ENCODE results near the gene TBCE. TPM values are rescaled to one million over a fixed set of nuclear protein-coding genes. Genes with fewer than 3 reads are reported as not detected.
"Not testable (repeated sequence)": the region's sequence is repeated elsewhere in the genome, so short reads cannot be mapped to it uniquely, and the experiment has no call there.

The TBCE gene
- total and polyA plus RNA-seq, 5 donors from 2014 or later = 13.9 to 21.4 (median 19.7) TPM

GRCh38 chr1:235465066-235465465, 97.8 kb downstream of the TBCE start:
- H3K27ac Mint-ChIP-seq = no peak overlapping the region
- no peaks in the 10 kb centered on the region for H3K27me3 Mint-ChIP-seq
- DNase-seq (no peak), ATAC-seq (ENCODE audit: low read depth in 2 of 2) (no peak)
- Histone ChIP-seq H3K36me3 (ENCODE audit: control insufficient read depth, insufficient read depth, low read length) (no peaks in the 10 kb centered on the region), H3K27ac (ENCODE audit: insufficient read depth, low read length, poor library complexity, severe bottlenecking) (no peak overlapping the region), H3K4me3 (ENCODE audit: low read depth, low read length) (no peak overlapping the region), H3K4me1 (ENCODE audit: control insufficient read depth, insufficient read depth, low read length, poor library complexity, severe bottlenecking) (no peaks in the 10 kb centered on the region), H3K9me3 (ENCODE audit: control insufficient read depth in 2 of 2, low read length in 2 of 2) (no peaks in the 10 kb centered on the region), H3K27me3 (ENCODE audit: control insufficient read depth, insufficient read depth, low read length) (no peaks in the 10 kb centered on the region)
- no peaks in the 10 kb centered on the region for H3K9me3 Mint-ChIP-seq
- H3K4me1 Mint-ChIP-seq = peaks cover 8 to 16% (median 14%) of the 10 kb centered on the region in 4 donors
- no peak overlapping the region for H3K4me3 Mint-ChIP-seq
- H3K36me3 Mint-ChIP-seq = peaks cover 10% of the 10 kb centered on the region

DNA sequence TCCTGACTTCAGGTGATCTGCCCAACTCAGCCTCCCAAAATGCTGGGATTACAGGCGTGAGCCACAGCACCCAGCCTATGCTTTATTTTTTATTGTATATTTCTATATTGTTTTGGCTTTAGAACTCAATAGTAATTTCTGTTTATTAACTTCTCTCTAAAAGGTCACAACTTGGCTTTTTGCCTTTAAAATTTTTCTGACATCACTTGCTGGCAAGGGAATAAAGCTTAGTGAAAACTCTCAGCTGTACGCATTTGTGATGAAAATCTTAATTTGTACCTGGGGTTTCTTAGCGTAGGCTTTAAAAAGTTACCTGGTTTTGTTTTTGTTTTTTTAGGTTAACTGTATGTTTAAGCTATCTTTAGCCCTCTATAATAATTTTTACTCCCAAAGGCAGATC, 100.8 kb downstream of the TBCE start:
- no peak overlapping the region for H3K4me3 ChIP-seq (ENCODE audit: low read depth, low read length)
- H3K27ac Mint-ChIP-seq = peak overlapping the region in 1 of 3 donors; percentile 71
- H3K9me3 ChIP-seq (ENCODE audit: control insufficient read depth in 2 of 2, low read length in 2 of 2) = no peaks in the 10 kb centered on the region
- no peaks in the 10 kb centered on the region for H3K9me3 Mint-ChIP-seq
- no peaks in the 10 kb centered on the region for H3K4me1 ChIP-seq (ENCODE audit: control insufficient read depth, insufficient read depth, low read length, poor library complexity, severe bottlenecking)
- no peaks in the 10 kb centered on the region for H3K36me3 ChIP-seq (ENCODE audit: control insufficient read depth, insufficient read depth, low read length)
- peaks cover 20% of the 10 kb centered on the region for H3K36me3 Mint-ChIP-seq
- peaks cover 0 to 4% (median 1%) of the 10 kb centered on the region in 4 donors for H3K4me1 Mint-ChIP-seq
- ATAC-seq (ENCODE audit: low read depth in 2 of 2) (no peak), DNase-seq (no peak)
- H3K4me3 Mint-ChIP-seq = no peak overlapping the region
- H3K27me3 ChIP-seq (ENCODE audit: control insufficient read depth, insufficient read depth, low read length) = no peaks in the 10 kb centered on the region
- H3K27ac ChIP-seq (ENCODE audit: insufficient read depth, low read length, poor library complexity, severe bottlenecking) = no peak overlapping the region
- no peaks in the 10 kb centered on the region for H3K27me3 Mint-ChIP-seq

DNA sequence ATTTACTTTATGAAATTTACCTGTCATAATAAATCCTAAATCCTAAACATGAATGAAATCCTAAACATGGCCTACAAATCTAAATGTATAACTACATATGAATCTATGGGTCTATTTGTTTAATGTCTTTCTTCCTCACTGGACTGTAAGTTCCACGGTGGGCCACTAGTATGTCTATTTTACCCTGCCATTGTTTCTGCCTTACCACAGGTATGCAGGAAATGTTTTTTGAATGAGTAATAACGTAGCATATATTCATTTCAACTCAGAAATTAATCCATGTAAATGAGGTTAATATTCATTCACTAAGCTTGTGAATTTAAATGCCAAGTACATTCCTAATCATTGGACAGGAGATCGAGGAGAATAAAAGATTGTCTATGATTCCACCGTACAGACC, 101.7 kb downstream of the TBCE start:
- Histone ChIP-seq H3K4me3 (ENCODE audit: low read depth, low read length) (no peak overlapping the region), H3K9me3 (ENCODE audit: control insufficient read depth in 2 of 2, low read length in 2 of 2) (no peaks in the 10 kb centered on the region), H3K4me1 (ENCODE audit: control insufficient read depth, insufficient read depth, low read length, poor library complexity, severe bottlenecking) (no peaks in the 10 kb centered on the region), H3K27me3 (ENCODE audit: control insufficient read depth, insufficient read depth, low read length) (no peaks in the 10 kb centered on the region), H3K27ac (ENCODE audit: insufficient read depth, low read length, poor library complexity, severe bottlenecking) (no peak overlapping the region), H3K36me3 (ENCODE audit: control insufficient read depth, insufficient read depth, low read length) (no peaks in the 10 kb centered on the region)
- Mint-ChIP-seq H3K4me3 (no peak overlapping the region), H3K4me1 (peaks cover 0 to 4% (median 1%) of the 10 kb centered on the region in 4 donors), H3K27me3 (no peaks in the 10 kb centered on the region), H3K36me3 (peaks cover 20% of the 10 kb centered on the region), H3K9me3 (no peaks in the 10 kb centered on the region), H3K27ac (no peak overlapping the region)
- DNase-seq (no peak), ATAC-seq (ENCODE audit: low read depth in 2 of 2) (no peak)

DNA sequence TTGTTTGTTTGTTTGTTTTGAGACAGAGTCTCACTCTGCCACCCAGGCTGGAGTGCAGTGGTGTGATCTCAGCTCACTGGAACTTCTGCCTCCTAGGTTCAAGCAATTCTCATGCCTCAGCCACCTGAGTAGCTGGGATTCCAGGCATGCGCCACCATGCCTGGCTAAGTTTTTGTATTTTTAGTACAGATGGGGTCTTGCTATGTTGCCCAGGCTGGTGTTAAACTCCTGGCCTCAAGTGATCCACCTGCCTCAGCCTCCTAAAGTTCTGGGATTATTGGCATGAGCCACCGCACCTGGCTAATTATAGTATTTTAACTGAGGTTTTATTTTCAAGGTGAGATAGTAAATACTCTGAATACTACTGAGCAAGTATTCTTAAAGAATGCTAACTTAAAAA, 102.7 kb downstream of the TBCE start:
- DNase-seq; H3K4me3 ChIP-seq (ENCODE audit: low read depth, low read length): not testable (repeated sequence)

GRCh38 chr1:235470741-235471439, 103.7 kb downstream of the TBCE start:
- Mint-ChIP-seq H3K36me3 (peaks cover 12% of the 10 kb centered on the region), H3K4me3 (no peak overlapping the region), H3K27me3 (no peaks in the 10 kb centered on the region), H3K4me1 (peaks cover 0 to 4% (median 1%) of the 10 kb centered on the region in 4 donors), H3K9me3 (no peaks in the 10 kb centered on the region), H3K27ac (no peak overlapping the region)
- DNase-seq (no peak), ATAC-seq (ENCODE audit: low read depth in 2 of 2) (no peak)
- no peaks in the 10 kb centered on the region for H3K9me3 ChIP-seq (ENCODE audit: control insufficient read depth in 2 of 2, low read length in 2 of 2)
- H3K27ac ChIP-seq (ENCODE audit: insufficient read depth, low read length, poor library complexity, severe bottlenecking) = no peak overlapping the region
- H3K36me3 ChIP-seq (ENCODE audit: control insufficient read depth, insufficient read depth, low read length) = no peaks in the 10 kb centered on the region
- no peaks in the 10 kb centered on the region for H3K27me3 ChIP-seq (ENCODE audit: control insufficient read depth, insufficient read depth, low read length)
- no peaks in the 10 kb centered on the region for H3K4me1 ChIP-seq (ENCODE audit: control insufficient read depth, insufficient read depth, low read length, poor library complexity, severe bottlenecking)
- H3K4me3 ChIP-seq (ENCODE audit: low read depth, low read length) = no peak overlapping the region

More for the DNA sequence above, 102.7 kb downstream of the TBCE start:
- not testable (repeated sequence) for H3K4me3 Mint-ChIP-seq; H3K4me1 ChIP-seq (ENCODE audit: control insufficient read depth, insufficient read depth, low read length, poor library complexity, severe bottlenecking); H3K36me3 ChIP-seq (ENCODE audit: control insufficient read depth, insufficient read depth, low read length); H3K27ac ChIP-seq (ENCODE audit: insufficient read depth, low read length, poor library complexity, severe bottlenecking); ATAC-seq (ENCODE audit: low read depth in 2 of 2); H3K27me3 Mint-ChIP-seq; H3K9me3 ChIP-seq (ENCODE audit: control insufficient read depth in 2 of 2, low read length in 2 of 2); H3K4me1 Mint-ChIP-seq; H3K9me3 Mint-ChIP-seq; H3K27me3 ChIP-seq (ENCODE audit: control insufficient read depth, insufficient read depth, low read length); H3K27ac Mint-ChIP-seq
- H3K36me3 Mint-ChIP-seq = peaks cover 16% of the 10 kb centered on the region

- peaks cover 0 to 4% (median 1%) of the 10 kb centered on the region in 4 donors for H3K4me1 Mint-ChIP-seq
- no peaks in the 10 kb centered on the region for H3K4me1 ChIP-seq (ENCODE audit: control insufficient read depth, insufficient read depth, low read length, poor library complexity, severe bottlenecking)
- H3K9me3 Mint-ChIP-seq = no peaks in the 10 kb centered on the region
- H3K27me3 Mint-ChIP-seq = no peaks in the 10 kb centered on the region
- H3K4me3 Mint-ChIP-seq = no peak overlapping the region
- DNase-seq (no peak), ATAC-seq (ENCODE audit: low read depth in 2 of 2) (no peak)
- peaks cover 16% of the 10 kb centered on the region for H3K36me3 Mint-ChIP-seq
- H3K36me3 ChIP-seq (ENCODE audit: control insufficient read depth, insufficient read depth, low read length) = peaks cover under 1% of the 10 kb centered on the region
- no peaks in the 10 kb centered on the region for H3K9me3 ChIP-seq (ENCODE audit: control insufficient read depth in 2 of 2, low read length in 2 of 2)
- H3K27ac ChIP-seq (ENCODE audit: insufficient read depth, low read length, poor library complexity, severe bottlenecking) = no peak overlapping the region
- H3K4me3 ChIP-seq (ENCODE audit: low read depth, low read length) = no peak overlapping the region
- H3K27ac Mint-ChIP-seq = no peak overlapping the region
- H3K27me3 ChIP-seq (ENCODE audit: control insufficient read depth, insufficient read depth, low read length) = no peaks in the 10 kb centered on the region
These were observed 106.6 kb downstream of the TBCE start for GRCh38 chr1:235473806-235474205.

DNA sequence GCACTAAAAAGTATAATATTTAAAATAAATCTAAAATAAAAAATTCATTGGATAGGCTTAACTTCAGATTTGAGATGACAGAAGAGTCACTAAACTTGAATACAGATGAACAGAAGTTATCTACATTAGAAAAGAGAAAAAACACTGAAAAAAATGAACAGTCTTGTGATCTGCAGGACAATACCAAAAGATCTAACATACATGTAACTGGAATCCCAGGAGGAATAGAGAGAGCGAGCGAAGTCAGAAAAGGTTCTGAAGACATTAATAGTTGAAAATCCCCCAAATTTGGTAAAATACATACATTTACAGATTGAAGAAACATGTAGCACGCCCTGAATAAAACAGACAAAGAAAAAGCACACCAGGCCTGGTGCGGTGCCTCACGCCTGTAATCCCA, 115.9 kb downstream of the TBCE start:
- Mint-ChIP-seq H3K27me3 (no peaks in the 10 kb centered on the region), H3K4me3 (no peak overlapping the region), H3K27ac (no peak overlapping the region), H3K4me1 (peaks cover 0 to 2% (median 0%) of the 10 kb centered on the region in 4 donors), H3K36me3 (peaks cover 33% of the 10 kb centered on the region), H3K9me3 (peaks cover 0 to 4% (median 0%) of the 10 kb centered on the region in 7 donors)
- no peak for DNase-seq
- ATAC-seq (ENCODE audit: low read depth in 2 of 2) = no peak
- Histone ChIP-seq H3K27ac (ENCODE audit: insufficient read depth, low read length, poor library complexity, severe bottlenecking) (no peak overlapping the region), H3K27me3 (ENCODE audit: control insufficient read depth, insufficient read depth, low read length) (no peaks in the 10 kb centered on the region), H3K4me3 (ENCODE audit: low read depth, low read length) (no peak overlapping the region), H3K36me3 (ENCODE audit: control insufficient read depth, insufficient read depth, low read length) (peaks cover 22% of the 10 kb centered on the region), H3K9me3 (ENCODE audit: control insufficient read depth in 2 of 2, low read length in 2 of 2) (no peaks in the 10 kb centered on the region), H3K4me1 (ENCODE audit: control insufficient read depth, insufficient read depth, low read length, poor library complexity, severe bottlenecking) (no peaks in the 10 kb centered on the region)

DNA sequence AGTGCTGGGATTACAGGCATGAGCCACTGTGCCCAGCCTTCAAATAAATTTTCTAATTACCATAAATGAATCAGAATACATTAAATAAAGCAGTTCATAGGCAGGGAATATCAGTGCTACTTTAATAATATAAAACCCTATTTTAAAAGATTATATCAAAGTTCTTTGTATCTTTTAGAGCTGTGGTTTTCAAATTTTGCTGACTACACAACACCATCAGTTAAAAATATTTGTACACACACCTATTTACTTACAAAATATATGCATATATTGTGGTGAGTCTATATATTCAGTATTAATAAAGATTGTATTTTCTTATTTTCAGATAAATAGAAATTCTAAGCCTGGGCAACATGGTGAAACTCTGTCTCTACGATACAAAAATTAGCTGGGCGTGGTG, 118.3 kb downstream of the TBCE start:
- H3K9me3 ChIP-seq (ENCODE audit: control insufficient read depth in 2 of 2, low read length in 2 of 2) = no peaks in the 10 kb centered on the region
- H3K4me1 Mint-ChIP-seq = peaks cover 0 to 2% (median 0%) of the 10 kb centered on the region in 4 donors
- peaks cover 0 to 4% (median 0%) of the 10 kb centered on the region in 7 donors for H3K9me3 Mint-ChIP-seq
- peaks cover 9% of the 10 kb centered on the region for H3K36me3 ChIP-seq (ENCODE audit: control insufficient read depth, insufficient read depth, low read length)
- ATAC-seq (ENCODE audit: low read depth in 2 of 2) = no peak
- H3K27me3 Mint-ChIP-seq = no peaks in the 10 kb centered on the region
- no peak overlapping the region for H3K27ac Mint-ChIP-seq
- no peak overlapping the region for H3K27ac ChIP-seq (ENCODE audit: insufficient read depth, low read length, poor library complexity, severe bottlenecking)
- H3K27me3 ChIP-seq (ENCODE audit: control insufficient read depth, insufficient read depth, low read length) = no peaks in the 10 kb centered on the region
- H3K4me1 ChIP-seq (ENCODE audit: control insufficient read depth, insufficient read depth, low read length, poor library complexity, severe bottlenecking) = no peaks in the 10 kb centered on the region
- no peak for DNase-seq
- no peak overlapping the region for H3K4me3 ChIP-seq (ENCODE audit: low read depth, low read length)
- peaks cover 23% of the 10 kb centered on the region for H3K36me3 Mint-ChIP-seq
- no peak overlapping the region for H3K4me3 Mint-ChIP-seq

Measured in CD4-positive, CD25-positive, alpha-beta regulatory T cell (primary cell).